Activated naive CD4-positive, alpha-beta T cell treated with Interleukin-2 at 50 U/mL for 16 hours (primary cell): ENCODE results near the gene CNGB1.
"Not testable (repeated sequence)": the region's sequence is repeated elsewhere in the genome, so short reads cannot be mapped to it uniquely, and the experiment has no call there.

Experiments used
- DNase-seq: peaks from one replicate; pipeline ENCODE4 v3.0.0-alpha.2; 2020

Gene CNGB1

GRCh38 chr16:57970970-57971369 is at the start of gene CNGB1:
CNGB1 (minus strand) TSS chr16:57971128; CDS start chr16:57967286, 3,842 bp downstream.
- no peak for DNase-seq

- no peak for DNase-seq
Observed at GRCh38 chr16:58019866-58020538, 49.1 kb upstream of the CNGB1 start.

- DNase-seq = no peak
Observed at GRCh38 chr16:58018803-58019202, 47.9 kb upstream of the CNGB1 start.

GRCh38 chr16:58016840-58017446 is 46.0 kb upstream of the CNGB1 start:
- DNase-seq = no peak

GRCh38 chr16:58013201-58013956 is 42.5 kb upstream of the CNGB1 start:
- no peak for DNase-seq

- DNase-seq = no peak
Observed at GRCh38 chr16:58012481-58012880, 41.6 kb upstream of the CNGB1 start.

- no peak for DNase-seq
Observed at GRCh38 chr16:58011652-58012051, 40.7 kb upstream of the CNGB1 start.

GRCh38 chr16:58010886-58011285 is 40.0 kb upstream of the CNGB1 start:
- DNase-seq = no peak

GRCh38 chr16:58009856-58010416 is 39.0 kb upstream of the CNGB1 start:
- DNase-seq = no peak

GRCh38 chr16:58004736-58005135 is 33.8 kb upstream of the CNGB1 start:
- not testable (repeated sequence) for DNase-seq

GRCh38 chr16:58002936-58003335 is 32.0 kb upstream of the CNGB1 start:
- no peak for DNase-seq

GRCh38 chr16:58002416-58002800 is 31.5 kb upstream of the CNGB1 start:
- no peak for DNase-seq

GRCh38 chr16:58001781-58002415 is 31.0 kb upstream of the CNGB1 start:
- no peak for DNase-seq

GRCh38 chr16:58000706-58001676 is 30.1 kb upstream of the CNGB1 start, which contains the start of gene USB1:
USB1 (plus strand) TSS chr16:58001407; CDS start chr16:58001484, 77 bp downstream.
- DNase-seq = peak; percentile 84

- DNase-seq = no peak
Observed at GRCh38 chr16:57999971-58000705, 29.2 kb upstream of the CNGB1 start, which contains the start of gene ZNF319. ZNF319 (minus strand) TSS chr16:58000672; CDS start chr16:57998265, 2,407 bp downstream.

- DNase-seq = peak; percentile 38
Observed at GRCh38 chr16:57999366-57999970, 28.5 kb upstream of the CNGB1 start.

GRCh38 chr16:57998992-57999365 is 28.1 kb upstream of the CNGB1 start:
- DNase-seq = no peak

GRCh38 chr16:57998486-57998885 is 27.6 kb upstream of the CNGB1 start:
- DNase-seq = peak; percentile 61

GRCh38 chr16:57997528-57998265 is 26.8 kb upstream of the CNGB1 start:
- DNase-seq = no peak

GRCh38 chr16:57997176-57997527 is 26.2 kb upstream of the CNGB1 start:
- DNase-seq = no peak
